WERI-Rb-1 (cell line): ENCODE measurements around the gene PRKCB.
"Not testable (repeated sequence)": the region's sequence is repeated elsewhere in the genome, so short reads cannot be mapped to it uniquely, and the experiment has no call there.

Experiments
- DNase-seq: peaks from one replicate; pipeline ENCODE4 v3.0.0-alpha.2; 2020
- H3K27ac ChIP-seq: fragments of 250-450 bp; sonication (Bioruptor Pico); 2 replicates; pipeline ENCODE4 v1.5.1; 2020; ENCODE audit warnings: mild to moderate bottlenecking, moderate library complexity
- H3K27me3 ChIP-seq: fragments of 250-450 bp; sonication (Bioruptor Pico); 2 replicates; pipeline ENCODE4 v1.5.1; 2021; ENCODE audit warnings: mild to moderate bottlenecking, low read depth, moderate library complexity; ENCODE audit not compliant: insufficient read depth, severe bottlenecking
- H3K36me3 ChIP-seq: fragments of 250-450 bp; sonication (Bioruptor Pico); 2 replicates; pipeline ENCODE4 v1.5.1; 2020; ENCODE audit warnings: mild to moderate bottlenecking, moderate library complexity
- H3K4me3 ChIP-seq: 2 replicates; pipeline ENCODE4 v1.5.1; 2011; ENCODE audit warnings: low read depth, mild to moderate bottlenecking, control low read depth, low read length
- H3K9me3 ChIP-seq: fragments of 250-450 bp; sonication (Bioruptor Pico); 2 replicates; pipeline ENCODE4 v1.5.1; 2021; ENCODE audit warnings: mild to moderate bottlenecking, moderate library complexity; ENCODE audit not compliant: severe bottlenecking
- CTCF ChIP-seq: IDR thresholded peaks from 2 replicates; pipeline ENCODE4 v1.5.1; 2011; ENCODE audit warnings: low read depth, mild to moderate bottlenecking, control low read depth, inconsistent platforms, low read length

The PRKCB gene

GRCh38 chr16:23929856-23930255 lies 94.1 kb downstream of the PRKCB start:
- peaks cover 14% of the 10 kb centered on the region for H3K27me3 ChIP-seq
- no peak for TF ChIP-seq CTCF
- DNase-seq = no peak

GRCh38 chr16:23930791-23931190 lies 95.0 kb downstream of the PRKCB start:
- TF ChIP-seq CTCF = no peak
- H3K4me3 ChIP-seq = no peak overlapping the region
- H3K27ac ChIP-seq = no peak overlapping the region
- no peak for DNase-seq
- H3K9me3 ChIP-seq = no peaks in the 10 kb centered on the region
- H3K27me3 ChIP-seq = peaks cover 8% of the 10 kb centered on the region
- H3K36me3 ChIP-seq = no peaks in the 10 kb centered on the region

More at GRCh38 chr16:23929856-23930255, 94.1 kb downstream of the PRKCB start:
- H3K27ac ChIP-seq = no peak overlapping the region
- no peaks in the 10 kb centered on the region for H3K9me3 ChIP-seq
- H3K36me3 ChIP-seq = no peaks in the 10 kb centered on the region
- H3K4me3 ChIP-seq = no peak overlapping the region

GRCh38 chr16:23931199-23931598 lies 95.4 kb downstream of the PRKCB start:
- H3K9me3 ChIP-seq = no peaks in the 10 kb centered on the region

GRCh38 chr16:23933650-23934049 lies 97.9 kb downstream of the PRKCB start:
- DNase-seq, H3K36me3 ChIP-seq, H3K27me3 ChIP-seq, H3K27ac ChIP-seq, H3K9me3 ChIP-seq, H3K4me3 ChIP-seq: not testable (repeated sequence)

More at GRCh38 chr16:23931199-23931598, 95.4 kb downstream of the PRKCB start:
- Histone ChIP-seq H3K27ac (no peak overlapping the region), H3K27me3 (peaks cover 8% of the 10 kb centered on the region), H3K36me3 (no peaks in the 10 kb centered on the region), H3K4me3 (no peak overlapping the region)
- TF ChIP-seq CTCF = no peak
- no peak for DNase-seq

- no peaks in the 10 kb centered on the region for H3K9me3 ChIP-seq
- DNase-seq = no peak
- H3K27ac ChIP-seq = no peak overlapping the region
- H3K36me3 ChIP-seq = no peaks in the 10 kb centered on the region
- H3K4me3 ChIP-seq = no peak overlapping the region
- TF ChIP-seq CTCF = no peak
- peaks cover 12% of the 10 kb centered on the region for H3K27me3 ChIP-seq
Observed at GRCh38 chr16:23934610-23935236, 98.9 kb downstream of the PRKCB start.

- Histone ChIP-seq H3K9me3 (no peaks in the 10 kb centered on the region), H3K27me3 (peaks cover 7% of the 10 kb centered on the region), H3K27ac (no peak overlapping the region), H3K36me3 (no peaks in the 10 kb centered on the region), H3K4me3 (no peak overlapping the region)
- DNase-seq = no peak
- TF ChIP-seq CTCF = no peak
Observed at GRCh38 chr16:23940111-23940510, 104.3 kb downstream of the PRKCB start.
